GM03348 (cell line): ENCODE measurements around the gene UBIAD1.
"Not testable (repeated sequence)": the region's sequence is repeated elsewhere in the genome, so short reads cannot be mapped to it uniquely, and the experiment has no call there.

Experiments
- DNase-seq: peaks from one replicate; pipeline ENCODE4 v3.0.0; 2012; ENCODE audit warnings: low spot score

Gene UBIAD1

GRCh38 chr1:11279630-11280029 lies 6.6 kb downstream of the UBIAD1 start:
- no peak for DNase-seq

- no peak for DNase-seq
These were observed 7.8 kb downstream of the UBIAD1 start for GRCh38 chr1:11280719-11281376.

- no peak for DNase-seq
These were observed 8.7 kb downstream of the UBIAD1 start for GRCh38 chr1:11281518-11282331.

GRCh38 chr1:11283151-11283550 lies 10.2 kb downstream of the UBIAD1 start:
- DNase-seq, result no peak

- no peak for DNase-seq
These were observed 11.8 kb downstream of the UBIAD1 start for GRCh38 chr1:11284784-11285183.

- DNase-seq, result peak; percentile 40
These were observed 13.1 kb downstream of the UBIAD1 start for GRCh38 chr1:11285883-11286734.

GRCh38 chr1:11286735-11287410 lies 13.9 kb downstream of the UBIAD1 start:
- peak; percentile 31 for DNase-seq

- no peak for DNase-seq
These were observed 16.1 kb downstream of the UBIAD1 start for GRCh38 chr1:11289064-11289463.

GRCh38 chr1:11291049-11291448 lies 18.1 kb downstream of the UBIAD1 start:
- no peak for DNase-seq

GRCh38 chr1:11293856-11294255 lies 20.9 kb downstream of the UBIAD1 start:
- DNase-seq, result no peak

- DNase-seq, result no peak
These were observed 22.0 kb downstream of the UBIAD1 start for GRCh38 chr1:11294951-11295350.

GRCh38 chr1:11295905-11296304 lies 22.9 kb downstream of the UBIAD1 start:
- no peak for DNase-seq

GRCh38 chr1:11297774-11298173 lies 24.8 kb downstream of the UBIAD1 start:
- not testable (repeated sequence) for DNase-seq

GRCh38 chr1:11298390-11299224 lies 25.6 kb downstream of the UBIAD1 start:
- DNase-seq, result no peak

- DNase-seq, result no peak
These were observed 26.2 kb downstream of the UBIAD1 start for GRCh38 chr1:11299225-11299574.

GRCh38 chr1:11301601-11302000 lies 28.6 kb downstream of the UBIAD1 start:
- no peak for DNase-seq

GRCh38 chr1:11302366-11302765 lies 29.4 kb downstream of the UBIAD1 start:
- no peak for DNase-seq

GRCh38 chr1:11305516-11305915 lies 32.5 kb downstream of the UBIAD1 start:
- DNase-seq, result not testable (repeated sequence)

GRCh38 chr1:11307852-11308251 lies 34.9 kb downstream of the UBIAD1 start:
- no peak for DNase-seq

GRCh38 chr1:11308699-11309224 lies 35.8 kb downstream of the UBIAD1 start:
- no peak for DNase-seq

GRCh38 chr1:11309385-11309784 lies 36.4 kb downstream of the UBIAD1 start:
- DNase-seq, result no peak
